ENCODE results near the gene TUBB4A. TPM values are rescaled to one million over a fixed set of nuclear protein-coding genes. Genes with fewer than 3 reads are reported as not detected.

The TUBB4A gene
- total RNA-seq, 1 donor from 2014 or later = 0.49 TPM

GRCh38 chr19:6494438-6495036, 7.6 kb downstream of the TUBB4A start:
- no peak for DNase-seq

GRCh38 chr19:6491802-6492592, 10.1 kb downstream of the TUBB4A start:
- DNase-seq = no peak

- no peak for DNase-seq
Observed at GRCh38 chr19:6490134-6490533, 12.0 kb downstream of the TUBB4A start.

- DNase-seq = no peak
Observed at GRCh38 chr19:6489278-6490061, 12.6 kb downstream of the TUBB4A start.

- DNase-seq = no peak
Observed at GRCh38 chr19:6484831-6485230, 17.3 kb downstream of the TUBB4A start.

- no peak for DNase-seq
Observed at GRCh38 chr19:6484230-6484629, 17.9 kb downstream of the TUBB4A start.

GRCh38 chr19:6483235-6483634, 18.9 kb downstream of the TUBB4A start:
- DNase-seq = no peak

GRCh38 chr19:6482343-6482686, 19.8 kb downstream of the TUBB4A start:
- DNase-seq = no peak

- no peak for DNase-seq
Observed at GRCh38 chr19:6481541-6482342, 20.4 kb downstream of the TUBB4A start, which contains the start of gene DENND1C. TSS of gene DENND1C (minus strand) at chr19:6481787. CDS start at chr19:6481695, 92 bp downstream.

- DNase-seq = no peak
Observed at GRCh38 chr19:6480848-6481415, 21.2 kb downstream of the TUBB4A start.

- DNase-seq = no peak
Observed at GRCh38 chr19:6479836-6480398, 22.2 kb downstream of the TUBB4A start.

GRCh38 chr19:6478815-6479214, 23.3 kb downstream of the TUBB4A start:
- DNase-seq = no peak

- no peak for DNase-seq
Observed at GRCh38 chr19:6476896-6477431, 25.1 kb downstream of the TUBB4A start.

- DNase-seq = no peak
Observed at GRCh38 chr19:6476155-6476895, 25.8 kb downstream of the TUBB4A start.

- no peak for DNase-seq
Observed at GRCh38 chr19:6475321-6476108, 26.6 kb downstream of the TUBB4A start.

- DNase-seq = no peak
Observed at GRCh38 chr19:6473647-6474046, 28.5 kb downstream of the TUBB4A start.

GRCh38 chr19:6472713-6473112, 29.4 kb downstream of the TUBB4A start:
- DNase-seq = no peak

- DNase-seq = no peak
Observed at GRCh38 chr19:6471076-6471475, 31.0 kb downstream of the TUBB4A start.

GRCh38 chr19:6470173-6470572, 31.9 kb downstream of the TUBB4A start:
- no peak for DNase-seq

GRCh38 chr19:6467384-6467783, 34.7 kb downstream of the TUBB4A start:
- DNase-seq = no peak

Data from skin of body (tissue), 2 donors.